ENCODE data around the gene TTLL4. TPM values are rescaled to one million over a fixed set of nuclear protein-coding genes. Genes with fewer than 3 reads are reported as not detected.

The TTLL4 gene
- total RNA-seq, 2 experiments from 2014 or later = 30.1 to 32.1 TPM

GRCh38 chr2:218773881-218774280 lies 63.2 kb downstream of the TTLL4 start:
- peaks cover 25% of the 10 kb centered on the region for H3K36me3 Mint-ChIP-seq
- CTCF ChIA-PET = no interaction called here

GRCh38 chr2:218776488-218776887 lies 65.9 kb downstream of the TTLL4 start:
- Mint-ChIP-seq H3K27ac (no peak overlapping the region), H3K4me3 (no peak overlapping the region), H3K4me1 (ENCODE audit: low read depth) (peaks cover 4% of the 10 kb centered on the region), H3K36me3 (peaks cover 17% of the 10 kb centered on the region), H3K27me3 (peaks cover 14% of the 10 kb centered on the region), H3K9me3 (peaks cover 13% of the 10 kb centered on the region)
- intact Hi-C loops (cut with micrococcal nuclease) = no loop called here
- POLR2A ChIA-PET = no interaction called here
- DNase-seq = no peak
- CTCF ChIA-PET = interaction anchor here (1.4 kb wide), 1 partner anchor 100 kb away, joined by 3 read pairs; no protein-coding TSS in a partner anchor

More at GRCh38 chr2:218773881-218774280, 63.2 kb downstream of the TTLL4 start:
- H3K4me1 Mint-ChIP-seq (ENCODE audit: low read depth) = no peaks in the 10 kb centered on the region
- POLR2A ChIA-PET = no interaction called here
- H3K27me3 Mint-ChIP-seq = no peaks in the 10 kb centered on the region
- intact Hi-C loops (cut with micrococcal nuclease) = no loop called here
- H3K9me3 Mint-ChIP-seq = peaks cover 13% of the 10 kb centered on the region
- no peak for DNase-seq
- no peak overlapping the region for H3K27ac Mint-ChIP-seq
- no peak overlapping the region for H3K4me3 Mint-ChIP-seq

- Mint-ChIP-seq H3K4me3 (no peak overlapping the region), H3K27me3 (peaks cover 18% of the 10 kb centered on the region), H3K4me1 (ENCODE audit: low read depth) (peaks cover 6% of the 10 kb centered on the region), H3K27ac (no peak overlapping the region), H3K9me3 (peaks cover 13% of the 10 kb centered on the region), H3K36me3 (peaks cover 17% of the 10 kb centered on the region)
- CTCF ChIA-PET = interaction anchor here (0.7 to 1.4 kb wide), 2 partner anchors 50 to 99 kb away, joined by 3 read pairs; no protein-coding TSS in a partner anchor
- intact Hi-C loops (cut with micrococcal nuclease) = no loop called here
- DNase-seq = no peak
- POLR2A ChIA-PET = no interaction called here
Measured at GRCh38 chr2:218777276-218777990, 66.8 kb downstream of the TTLL4 start.

- ChIA-PET CTCF (no interaction called here), POLR2A (no interaction called here)
- DNase-seq = no peak
- H3K36me3 Mint-ChIP-seq = peaks cover 17% of the 10 kb centered on the region
- H3K27me3 Mint-ChIP-seq = peaks cover 29% of the 10 kb centered on the region
- intact Hi-C loops (cut with micrococcal nuclease) = no loop called here
- peaks cover 13% of the 10 kb centered on the region for H3K9me3 Mint-ChIP-seq
- no peak overlapping the region for H3K27ac Mint-ChIP-seq
- H3K4me3 Mint-ChIP-seq = no peak overlapping the region
- H3K4me1 Mint-ChIP-seq (ENCODE audit: low read depth) = peaks cover 6% of the 10 kb centered on the region
Measured at GRCh38 chr2:218780046-218780445, 69.4 kb downstream of the TTLL4 start.

GRCh38 chr2:218780851-218781690 lies 70.4 kb downstream of the TTLL4 start:
- Mint-ChIP-seq H3K4me3 (no peak overlapping the region), H3K4me1 (ENCODE audit: low read depth) (peaks cover 6% of the 10 kb centered on the region), H3K36me3 (peaks cover 12% of the 10 kb centered on the region), H3K27ac (no peak overlapping the region), H3K9me3 (peaks cover 11% of the 10 kb centered on the region), H3K27me3 (peaks cover 29% of the 10 kb centered on the region)
- ChIA-PET POLR2A (no interaction called here), CTCF (interaction anchor here (0.8 to 1.5 kb wide), 2 partner anchors 67 to 249 kb away, joined by 3 to 4 read pairs; no protein-coding TSS in a partner anchor)
- intact Hi-C loops (cut with micrococcal nuclease) = no loop called here
- no peak for DNase-seq

- POLR2A ChIA-PET = no interaction called here
Measured at GRCh38 chr2:218781691-218782527, 71.3 kb downstream of the TTLL4 start, which contains the start of gene CYP27A1. TSS of gene CYP27A1 (plus strand) at chr2:218782147. CDS start at chr2:218782183, 36 bp downstream.

GRCh38 chr2:218782528-218782844 lies 71.9 kb downstream of the TTLL4 start:
- CTCF ChIA-PET = interaction anchor here (1.3 to 1.5 kb wide), 2 partner anchors 65 to 247 kb away, joined by 3 read pairs; no protein-coding TSS in a partner anchor
- H3K27me3 Mint-ChIP-seq = peaks cover 29% of the 10 kb centered on the region
- no peak overlapping the region for H3K4me3 Mint-ChIP-seq
- peaks cover 6% of the 10 kb centered on the region for H3K4me1 Mint-ChIP-seq (ENCODE audit: low read depth)
- H3K36me3 Mint-ChIP-seq = peaks cover 4% of the 10 kb centered on the region
- H3K27ac Mint-ChIP-seq = no peak overlapping the region
- H3K9me3 Mint-ChIP-seq = peaks cover 4% of the 10 kb centered on the region
- no peak for DNase-seq
- intact Hi-C loops (cut with micrococcal nuclease) = no loop called here
- POLR2A ChIA-PET = no interaction called here

More at GRCh38 chr2:218781691-218782527, 71.3 kb downstream of the TTLL4 start, which contains the start of gene CYP27A1:
- Mint-ChIP-seq H3K4me3 (no peak within 1 kb of the TSS), H3K9me3 (peaks cover 9% of the 10 kb centered on the region), H3K27ac (no peak within 1 kb of the TSS), H3K27me3 (peaks cover 29% of the 10 kb centered on the region), H3K36me3 (peaks cover 9% of the 10 kb centered on the region), H3K4me1 (ENCODE audit: low read depth) (peaks cover 6% of the 10 kb centered on the region)
- CTCF ChIA-PET = interaction anchor here (1.3 to 1.5 kb wide), 2 partner anchors 66 to 248 kb away, joined by 3 read pairs; no protein-coding TSS in a partner anchor
- no peak for DNase-seq
- intact Hi-C loops (cut with micrococcal nuclease) = no loop called here

GRCh38 chr2:218783688-218784087 lies 73.1 kb downstream of the TTLL4 start:
- H3K9me3 Mint-ChIP-seq = no peaks in the 10 kb centered on the region
- peaks cover 6% of the 10 kb centered on the region for H3K4me1 Mint-ChIP-seq (ENCODE audit: low read depth)
- no peak overlapping the region for H3K27ac Mint-ChIP-seq
- ChIA-PET CTCF (no interaction called here), POLR2A (no interaction called here)
- peaks cover 29% of the 10 kb centered on the region for H3K27me3 Mint-ChIP-seq
- no peak for DNase-seq
- H3K4me3 Mint-ChIP-seq = no peak overlapping the region
- H3K36me3 Mint-ChIP-seq = no peaks in the 10 kb centered on the region
- intact Hi-C loops (cut with micrococcal nuclease) = no loop called here

GRCh38 chr2:218785103-218785502 lies 74.5 kb downstream of the TTLL4 start:
- Mint-ChIP-seq H3K4me1 (ENCODE audit: low read depth) (peaks cover 6% of the 10 kb centered on the region), H3K4me3 (no peak overlapping the region), H3K36me3 (no peaks in the 10 kb centered on the region), H3K27ac (no peak overlapping the region), H3K27me3 (peaks cover 24% of the 10 kb centered on the region), H3K9me3 (no peaks in the 10 kb centered on the region)
- intact Hi-C loops (cut with micrococcal nuclease) = no loop called here
- no peak for DNase-seq
- ChIA-PET POLR2A (no interaction called here), CTCF (no interaction called here)

GRCh38 chr2:218786133-218786532 lies 75.5 kb downstream of the TTLL4 start:
- ChIA-PET POLR2A (no interaction called here), CTCF (interaction anchor here (1.0 kb wide), 1 partner anchor 61 kb away, joined by 3 read pairs; no protein-coding TSS in a partner anchor)
- DNase-seq = no peak
- H3K4me1 Mint-ChIP-seq (ENCODE audit: low read depth) = peaks cover 6% of the 10 kb centered on the region
- H3K36me3 Mint-ChIP-seq = no peaks in the 10 kb centered on the region
- intact Hi-C loops (cut with micrococcal nuclease) = no loop called here
- H3K4me3 Mint-ChIP-seq = no peak overlapping the region
- H3K27ac Mint-ChIP-seq = no peak overlapping the region
- no peaks in the 10 kb centered on the region for H3K9me3 Mint-ChIP-seq
- peaks cover 18% of the 10 kb centered on the region for H3K27me3 Mint-ChIP-seq

GRCh38 chr2:218788529-218789255 lies 78.1 kb downstream of the TTLL4 start:
- Mint-ChIP-seq H3K27ac (no peak overlapping the region), H3K27me3 (peaks cover 7% of the 10 kb centered on the region), H3K9me3 (no peaks in the 10 kb centered on the region), H3K36me3 (no peaks in the 10 kb centered on the region), H3K4me1 (ENCODE audit: low read depth) (no peaks in the 10 kb centered on the region), H3K4me3 (no peak overlapping the region)
- POLR2A ChIA-PET = no interaction called here
- CTCF ChIA-PET = interaction anchor here (1.5 kb wide), 1 partner anchor 59 kb away, joined by 4 read pairs; no protein-coding TSS in a partner anchor
- DNase-seq = no peak
- intact Hi-C loops (cut with micrococcal nuclease) = no loop called here
